ENCODE results near the gene CXCL3. TPM values are rescaled to one million over a fixed set of nuclear protein-coding genes. Genes with fewer than 3 reads are reported as not detected.

CXCL3 gene
- total and polyA plus RNA-seq, 9 of the 15 experiments (the other 6 are each of a cell fraction or from before 2014, with no cell fraction given) = 2.3 to 8.9 (median 6.1) TPM

- TF ChIP-seq CBX8 (IDR thresholded peaks at IDR 0.05; ENCODE audit: borderline replicate concordance, extremely low read depth, low read depth, low read length, poor library complexity, severe bottlenecking) = no peak
- TF ChIP-seq CBFA2T2 (conservative IDR thresholded peaks at IDR 0.05) = no peak
- TF ChIP-seq MECOM (CRISPR knock-in tag; IDR thresholded peaks at IDR 0.05) = no peak
- TF ChIP-seq, protein P1, sequence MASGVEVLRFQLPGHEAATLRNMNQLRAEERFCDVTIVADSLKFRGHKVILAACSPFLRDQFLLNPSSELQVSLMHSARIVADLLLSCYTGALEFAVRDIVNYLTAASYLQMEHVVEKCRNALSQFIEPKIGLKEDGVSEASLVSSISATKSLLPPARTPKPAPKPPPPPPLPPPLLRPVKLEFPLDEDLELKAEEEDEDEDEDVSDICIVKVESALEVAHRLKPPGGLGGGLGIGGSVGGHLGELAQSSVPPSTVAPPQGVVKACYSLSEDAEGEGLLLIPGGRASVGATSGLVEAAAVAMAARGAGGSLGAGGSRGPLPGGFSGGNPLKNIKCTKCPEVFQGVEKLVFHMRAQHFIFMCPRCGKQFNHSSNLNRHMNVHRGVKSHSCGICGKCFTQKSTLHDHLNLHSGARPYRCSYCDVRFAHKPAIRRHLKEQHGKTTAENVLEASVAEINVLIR (CRISPR knock-in tag; IDR thresholded peaks at IDR 0.05) = no peak
- no peak for TF ChIP-seq PYGO2 (tag; IDR thresholded peaks at IDR 0.05)
- no peak for TF ChIP-seq SREBF2 (CRISPR knock-in tag; IDR thresholded peaks at IDR 0.05)
- no peak for TF ChIP-seq PREB (CRISPR knock-in tag; IDR thresholded peaks at IDR 0.05)
- TF ChIP-seq, protein P2, sequence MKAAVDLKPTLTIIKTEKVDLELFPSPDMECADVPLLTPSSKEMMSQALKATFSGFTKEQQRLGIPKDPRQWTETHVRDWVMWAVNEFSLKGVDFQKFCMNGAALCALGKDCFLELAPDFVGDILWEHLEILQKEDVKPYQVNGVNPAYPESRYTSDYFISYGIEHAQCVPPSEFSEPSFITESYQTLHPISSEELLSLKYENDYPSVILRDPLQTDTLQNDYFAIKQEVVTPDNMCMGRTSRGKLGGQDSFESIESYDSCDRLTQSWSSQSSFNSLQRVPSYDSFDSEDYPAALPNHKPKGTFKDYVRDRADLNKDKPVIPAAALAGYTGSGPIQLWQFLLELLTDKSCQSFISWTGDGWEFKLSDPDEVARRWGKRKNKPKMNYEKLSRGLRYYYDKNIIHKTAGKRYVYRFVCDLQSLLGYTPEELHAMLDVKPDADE (conservative IDR thresholded peaks at IDR 0.05; ENCODE audit: control insufficient read depth, low read depth, low read length) = no peak
- TF ChIP-seq MGA (IDR thresholded peaks at IDR 0.05) = peak; percentile 66
- TF ChIP-seq ZC3H11A (IDR thresholded peaks at IDR 0.05; ENCODE audit: low read depth, low read length) = no peak
- TF ChIP-seq RUNX1 (IDR thresholded peaks at IDR 0.05; ENCODE audit: low read depth) = no peak
Measured at GRCh38 chr4:74038425-74039314, at the start of gene CXCL3 (continued).

Measured in K562 (cell line).